SK-N-SH (cell line): Measurements from ENCODE around the gene RALGDS. TPM values are rescaled to one million over a fixed set of nuclear protein-coding genes. Genes with fewer than 3 reads are reported as not detected.
A peak's percentile ranks its signal among the peaks of the same experiment; 100 is the strongest.

Experiments used
- CTCF ChIA-PET: fragments of 300-600, 350-600 bp; formaldehyde crosslinking; extraction: SDS; loops from one replicate; lab custom pipeline; 2021; lab: Yijun Ruan, JAX
- POLR2A ChIA-PET: fragments of 350-600 bp; sonication (Branson Sonifier 250); formaldehyde crosslinking; extraction: SDS; loops from one replicate; lab custom pipeline; 2020; ENCODE audit warnings: antibody characterized with exemption, inconsistent platforms; lab: Yijun Ruan, JAX
- DNase-seq: peaks from one replicate; pipeline ENCODE4 v3.0.0; 2012
- H2AFZ ChIP-seq: fragments of 200-600 bp; sonication (generic); 2 replicates; pipeline ENCODE4 v1.8.1; 2016; ENCODE audit warnings: antibody characterized with exemption, mild to moderate bottlenecking, low read depth
- H3F3A ChIP-seq: fragments of 200-600 bp; sonication (generic); replicated peaks from 2 replicates; pipeline ENCODE3; 2016; ENCODE audit warnings: antibody characterized with exemption, mild to moderate bottlenecking; ENCODE audit not compliant: insufficient read depth
- H3K27ac ChIP-seq, 2 experiments: fragments of 200-500 bp in 1 of 2; fragments of 200-600 bp in 1 of 2; sonication (Bioruptor generic) in 1 of 2; sonication (generic), shearing (Covaris generic) in 1 of 2; 2 replicates each; pipeline versions ENCODE4 v1.5.1 to v1.6.1; 2014 to 2016; ENCODE audit warnings: low read depth in 2 of 2, inconsistent platforms in 1 of 2, low read length in 1 of 2, mild to moderate bottlenecking in 1 of 2, mixed read lengths in 1 of 2
- H3K27me3 ChIP-seq: fragments of 200-600 bp; sonication (generic), shearing (Covaris generic); 2 replicates; pipeline ENCODE4 v1.6.1; 2016; ENCODE audit warnings: mixed run types; ENCODE audit not compliant: insufficient read depth
- H3K36me3 ChIP-seq, 2 experiments: fragments of 200-500 bp in 1 of 2; fragments of 200-600 bp in 1 of 2; sonication (Bioruptor generic) in 1 of 2; sonication (generic) in 1 of 2; replicated peaks in 1 of 2; 2 replicates each; pipeline versions ENCODE3 to v1.5.1; 2014 to 2016; ENCODE audit warnings: low read length in 1 of 2, mild to moderate bottlenecking in 1 of 2; ENCODE audit not compliant: insufficient read depth in 2 of 2, control insufficient read depth in 1 of 2
- H3K4me1 ChIP-seq, 2 experiments: fragments of 200-500 bp in 1 of 2; fragments of 200-600 bp in 1 of 2; sonication (Bioruptor generic) in 1 of 2; sonication (generic), shearing (Covaris generic) in 1 of 2; 2 replicates each; pipeline versions ENCODE4 v1.5.1 to v1.6.1; 2014 to 2016; ENCODE audit warnings: low read depth in 1 of 2, low read length in 1 of 2, mixed run types in 1 of 2; ENCODE audit not compliant: insufficient read depth in 2 of 2, control insufficient read depth in 1 of 2
- H3K4me2 ChIP-seq: fragments of 200-600 bp; sonication (generic), shearing (Covaris generic); 2 replicates; pipeline ENCODE4 v1.6.1; 2017; ENCODE audit warnings: mixed run types
- H3K4me3 ChIP-seq, 2 experiments: fragments of 200-500 bp in 1 of 2; fragments of 200-600 bp in 1 of 2; sonication (Bioruptor generic) in 1 of 2; sonication (generic), shearing (Covaris generic) in 1 of 2; 2 replicates each; pipeline versions ENCODE4 v1.5.1 to v1.8.1; 2014 to 2016; ENCODE audit warnings: low read depth in 2 of 2, inconsistent platforms in 1 of 2, low read length in 1 of 2, mild to moderate bottlenecking in 1 of 2, mixed read lengths in 1 of 2, moderate library complexity in 1 of 2
- H3K79me2 ChIP-seq: fragments of 200-600 bp; sonication (generic); 2 replicates; pipeline ENCODE4 v1.8.1; 2017; ENCODE audit warnings: mild to moderate bottlenecking; ENCODE audit not compliant: insufficient read depth
- H3K9ac ChIP-seq: fragments of 200-600 bp; sonication (generic); 2 replicates; pipeline ENCODE4 v1.6.1; 2017; ENCODE audit warnings: mixed run types
- H3K9me2 ChIP-seq: fragments of 200-600 bp; sonication (generic); 2 replicates; pipeline ENCODE4 v1.6.1; 2017; ENCODE audit warnings: mixed run types
- H3K9me3 ChIP-seq: fragments of 200-600 bp; sonication (generic); 2 replicates; pipeline ENCODE4 v1.6.1; 2017; ENCODE audit warnings: mixed run types, mild to moderate bottlenecking, moderate library complexity
- H4K20me1 ChIP-seq: fragments of 200-600 bp; sonication (generic); 2 replicates; pipeline ENCODE4 v1.6.1; 2017; ENCODE audit warnings: mild to moderate bottlenecking, mixed run types; ENCODE audit not compliant: insufficient read depth
- ELF1 ChIP-seq: IDR thresholded peaks from 2 replicates; pipeline ENCODE4 v1.4.0; 2012
- EZH2phosphoT487 ChIP-seq: fragments of 200-600 bp; sonication (generic); IDR thresholded peaks from 2 replicates; pipeline ENCODE4 v1.6.1; 2017; ENCODE audit warnings: low read depth, mixed run types, mild to moderate bottlenecking, antibody characterized with exemption, moderate library complexity, borderline replicate concordance
- MXI1 ChIP-seq: IDR thresholded peaks from 2 replicates; pipeline ENCODE4 v1.6.1; 2012; ENCODE audit warnings: mild to moderate bottlenecking, low read depth, low read length, improper control_type of control experiment
- NFIC ChIP-seq: IDR thresholded peaks from 2 replicates; pipeline ENCODE4 v1.4.0; 2012; ENCODE audit warnings: borderline replicate concordance
- NRF1 ChIP-seq: IDR thresholded peaks from 2 replicates; pipeline ENCODE4 v1.6.1; 2012; ENCODE audit warnings: low read depth, mild to moderate bottlenecking, low read length
- RAD21 ChIP-seq: IDR thresholded peaks from 2 replicates; pipeline ENCODE4 v1.6.1; 2012; ENCODE audit warnings: mild to moderate bottlenecking, low read length
- SMC3 ChIP-seq: IDR thresholded peaks from 2 replicates; pipeline ENCODE4 v1.6.1; 2012; ENCODE audit warnings: low read depth, low read length, improper control_type of control experiment
- YY1 ChIP-seq: IDR thresholded peaks from 2 replicates; pipeline ENCODE4 v1.4.0; 2012; ENCODE audit warnings: low read depth, mild to moderate bottlenecking
- WGBS: methylation state at CpG from one replicate; pipeline ENCODE4 v1.1.6; 2017; ENCODE audit warnings: low lambda C conversion rate; 5-methylcytosine and 5-hydroxymethylcytosine counted together
- polyA plus RNA-seq, 3 experiments: library from polyadenylated mRNA; depleted of rRNA; stranded (reverse); fragments of >200 nt; gene quantifications; 2 replicates each; pipeline ENCODE4 v1.2.3, GENCODE V29; 2012
- small RNA-seq, 7 experiments: library from RNA; depleted of rRNA; stranded (forward); fragments of <200 nt; gene quantifications; one replicate each; pipeline ENCODE3, GENCODE V24; 2012
- TF ChIP-seq, protein P1 (sequence below): IDR thresholded peaks from 2 replicates; pipeline ENCODE4 v1.4.0; 2012; ENCODE audit warnings: low read depth
- TF ChIP-seq, protein P2 (sequence below): fragments of 200-600 bp; sonication (generic); IDR thresholded peaks from 2 replicates; pipeline ENCODE4 v1.6.1; 2017; ENCODE audit warnings: antibody characterized with exemption, mild to moderate bottlenecking, moderate library complexity
- TF ChIP-seq, protein P3 (sequence below): IDR thresholded peaks from 2 replicates; pipeline ENCODE4 v1.6.1; 2012; ENCODE audit warnings: mild to moderate bottlenecking, low read depth, low read length, moderate library complexity

Gene RALGDS
- polyA plus RNA-seq, 1 of the 3 experiments (the other 2 are of a cell fraction) = 64.7 TPM

DNA sequence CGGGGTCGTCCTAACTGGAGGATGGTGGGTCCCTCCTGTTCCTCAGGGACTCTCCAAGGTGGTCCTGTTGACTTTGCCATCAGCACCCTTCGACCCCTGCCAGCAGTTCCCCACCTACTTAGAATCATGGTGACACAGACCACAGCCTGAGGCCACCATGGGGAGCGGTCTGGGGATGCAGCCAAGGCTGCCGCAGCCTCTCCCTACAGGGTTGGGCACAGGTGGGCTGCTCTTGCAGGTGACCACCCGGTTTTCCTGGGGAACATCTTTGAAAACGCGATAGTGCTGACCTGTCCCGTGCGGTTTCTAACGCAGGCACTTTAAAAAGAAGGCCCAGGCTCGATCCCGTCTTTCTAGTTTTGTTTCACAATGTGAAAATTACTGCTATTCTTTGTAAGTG, 72.0 kb downstream of the RALGDS start:
- no peaks in the 10 kb centered on the region for H3K27me3 ChIP-seq
- H3K4me2 ChIP-seq = no peak overlapping the region
- no peak overlapping the region for H3K9ac ChIP-seq
- H4K20me1 ChIP-seq = no peaks in the 10 kb centered on the region
- no peak overlapping the region for H3K27ac ChIP-seq
- H2AFZ ChIP-seq = no peak overlapping the region
- H3K36me3 ChIP-seq = peaks cover 13 to 56% of the 10 kb centered on the region in 2 experiments
- no peaks in the 10 kb centered on the region for H3F3A ChIP-seq
- H3K9me3 ChIP-seq = no peaks in the 10 kb centered on the region
- TF ChIP-seq, protein P1, sequence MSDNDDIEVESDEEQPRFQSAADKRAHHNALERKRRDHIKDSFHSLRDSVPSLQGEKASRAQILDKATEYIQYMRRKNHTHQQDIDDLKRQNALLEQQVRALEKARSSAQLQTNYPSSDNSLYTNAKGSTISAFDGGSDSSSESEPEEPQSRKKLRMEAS = no peak
- TF ChIP-seq MXI1 = no peak
- TF ChIP-seq NRF1 = no peak
- TF ChIP-seq NFIC = no peak
- TF ChIP-seq ELF1 = no peak
- no peak for TF ChIP-seq YY1
- no peaks in the 10 kb centered on the region for H3K9me2 ChIP-seq
- 96% methylated on average over 13 of the region's 13 CpGs for WGBS
- H3K4me3 ChIP-seq = no peak overlapping the region
- no peaks in the 10 kb centered on the region for H3K79me2 ChIP-seq
- ChIA-PET POLR2A (interaction anchor here (1.1 kb wide), 1 partner anchor 65 kb away, joined by 3 read pairs; no protein-coding TSS in a partner anchor), CTCF (interaction anchor here (0.6 to 2.3 kb wide), 7 partner anchors 10 to 100 kb away, joined by 3 to 12 read pairs (median 3); no protein-coding TSS in a partner anchor)
- no peak for DNase-seq
- peaks cover 0 to under 1% of the 10 kb centered on the region in 2 experiments; a peak in 1 of 4 replicates for H3K4me1 ChIP-seq

DNA sequence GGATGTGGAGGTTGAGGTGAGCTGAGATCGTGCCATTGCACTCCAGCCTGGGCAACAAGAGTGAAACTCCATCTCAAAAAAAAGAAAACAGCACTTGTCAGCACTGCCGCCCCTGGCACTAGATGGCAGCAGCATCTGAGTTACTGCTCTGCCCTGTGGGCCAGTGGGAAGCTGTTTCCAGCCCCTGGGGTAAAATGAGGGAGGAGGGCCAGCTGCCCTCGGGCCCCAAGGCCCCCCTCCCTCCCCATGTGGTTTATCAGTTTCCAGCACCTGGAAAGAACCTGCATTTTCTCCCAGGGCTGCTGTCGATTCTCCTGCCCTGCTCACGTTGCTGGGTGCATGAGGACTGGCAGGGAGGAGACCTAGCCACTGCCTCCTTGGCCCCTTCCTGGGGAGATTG, 72.4 kb downstream of the RALGDS start:
- DNase-seq = peak; percentile 58
- H3K4me3 ChIP-seq = no peak overlapping the region
- H3K27me3 ChIP-seq = no peaks in the 10 kb centered on the region
- H3K27ac ChIP-seq = no peak overlapping the region
- peak; percentile 43 for TF ChIP-seq RAD21
- no peak for TF ChIP-seq EZH2phosphoT487
- TF ChIP-seq, protein P2, sequence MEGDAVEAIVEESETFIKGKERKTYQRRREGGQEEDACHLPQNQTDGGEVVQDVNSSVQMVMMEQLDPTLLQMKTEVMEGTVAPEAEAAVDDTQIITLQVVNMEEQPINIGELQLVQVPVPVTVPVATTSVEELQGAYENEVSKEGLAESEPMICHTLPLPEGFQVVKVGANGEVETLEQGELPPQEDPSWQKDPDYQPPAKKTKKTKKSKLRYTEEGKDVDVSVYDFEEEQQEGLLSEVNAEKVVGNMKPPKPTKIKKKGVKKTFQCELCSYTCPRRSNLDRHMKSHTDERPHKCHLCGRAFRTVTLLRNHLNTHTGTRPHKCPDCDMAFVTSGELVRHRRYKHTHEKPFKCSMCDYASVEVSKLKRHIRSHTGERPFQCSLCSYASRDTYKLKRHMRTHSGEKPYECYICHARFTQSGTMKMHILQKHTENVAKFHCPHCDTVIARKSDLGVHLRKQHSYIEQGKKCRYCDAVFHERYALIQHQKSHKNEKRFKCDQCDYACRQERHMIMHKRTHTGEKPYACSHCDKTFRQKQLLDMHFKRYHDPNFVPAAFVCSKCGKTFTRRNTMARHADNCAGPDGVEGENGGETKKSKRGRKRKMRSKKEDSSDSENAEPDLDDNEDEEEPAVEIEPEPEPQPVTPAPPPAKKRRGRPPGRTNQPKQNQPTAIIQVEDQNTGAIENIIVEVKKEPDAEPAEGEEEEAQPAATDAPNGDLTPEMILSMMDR = peak; percentile 35; the same call in 1 of the 2 replicates
- peak; percentile 24; the same call in 1 of the 2 replicates for TF ChIP-seq SMC3
- no peak for TF ChIP-seq MXI1
- TF ChIP-seq, protein P3, sequence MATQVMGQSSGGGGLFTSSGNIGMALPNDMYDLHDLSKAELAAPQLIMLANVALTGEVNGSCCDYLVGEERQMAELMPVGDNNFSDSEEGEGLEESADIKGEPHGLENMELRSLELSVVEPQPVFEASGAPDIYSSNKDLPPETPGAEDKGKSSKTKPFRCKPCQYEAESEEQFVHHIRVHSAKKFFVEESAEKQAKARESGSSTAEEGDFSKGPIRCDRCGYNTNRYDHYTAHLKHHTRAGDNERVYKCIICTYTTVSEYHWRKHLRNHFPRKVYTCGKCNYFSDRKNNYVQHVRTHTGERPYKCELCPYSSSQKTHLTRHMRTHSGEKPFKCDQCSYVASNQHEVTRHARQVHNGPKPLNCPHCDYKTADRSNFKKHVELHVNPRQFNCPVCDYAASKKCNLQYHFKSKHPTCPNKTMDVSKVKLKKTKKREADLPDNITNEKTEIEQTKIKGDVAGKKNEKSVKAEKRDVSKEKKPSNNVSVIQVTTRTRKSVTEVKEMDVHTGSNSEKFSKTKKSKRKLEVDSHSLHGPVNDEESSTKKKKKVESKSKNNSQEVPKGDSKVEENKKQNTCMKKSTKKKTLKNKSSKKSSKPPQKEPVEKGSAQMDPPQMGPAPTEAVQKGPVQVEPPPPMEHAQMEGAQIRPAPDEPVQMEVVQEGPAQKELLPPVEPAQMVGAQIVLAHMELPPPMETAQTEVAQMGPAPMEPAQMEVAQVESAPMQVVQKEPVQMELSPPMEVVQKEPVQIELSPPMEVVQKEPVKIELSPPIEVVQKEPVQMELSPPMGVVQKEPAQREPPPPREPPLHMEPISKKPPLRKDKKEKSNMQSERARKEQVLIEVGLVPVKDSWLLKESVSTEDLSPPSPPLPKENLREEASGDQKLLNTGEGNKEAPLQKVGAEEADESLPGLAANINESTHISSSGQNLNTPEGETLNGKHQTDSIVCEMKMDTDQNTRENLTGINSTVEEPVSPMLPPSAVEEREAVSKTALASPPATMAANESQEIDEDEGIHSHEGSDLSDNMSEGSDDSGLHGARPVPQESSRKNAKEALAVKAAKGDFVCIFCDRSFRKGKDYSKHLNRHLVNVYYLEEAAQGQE = no peak
- 63% methylated on average over 2 of the region's 5 CpGs for WGBS
- no peak overlapping the region for H3K4me2 ChIP-seq
- H3K79me2 ChIP-seq = no peaks in the 10 kb centered on the region
- no peaks in the 10 kb centered on the region for H3K9me3 ChIP-seq
- no peaks in the 10 kb centered on the region for H3F3A ChIP-seq
- H2AFZ ChIP-seq = no peak overlapping the region
- no peaks in the 10 kb centered on the region for H4K20me1 ChIP-seq
- CTCF ChIA-PET = interaction anchor here (0.6 to 2.3 kb wide), 6 partner anchors 15 to 100 kb away, joined by 3 to 12 read pairs (median 3); no protein-coding TSS in a partner anchor
- no peaks in the 10 kb centered on the region for H3K4me1 ChIP-seq
- peaks cover 13 to 56% of the 10 kb centered on the region in 2 experiments for H3K36me3 ChIP-seq
- no peaks in the 10 kb centered on the region for H3K9me2 ChIP-seq
- H3K9ac ChIP-seq = no peak overlapping the region
- POLR2A ChIA-PET = interaction anchor here (1.1 kb wide), 1 partner anchor 65 kb away, joined by 3 read pairs; no protein-coding TSS in a partner anchor

Small RNA genes lying within 50 kb of the gene (small RNA-seq; reads per million reads assigned to genes)
- 0.17 to 10.3 (median 2.8) reads per million in 7 experiments for gene MIR6877

Other genes with a start within 250 kb of the RALGDS start
- 0.77 and 0.84 TPM in 2 replicates for gene AK8, start 243.0 kb downstream of the RALGDS start, polyA plus RNA-seq (2012; rRNA removed)
- gene SPACA9, start 242.3 kb downstream of the RALGDS start, polyA plus RNA-seq (2012; rRNA removed) = 6.7 and 9.8 TPM in 2 replicates
- 18.3 and 27.6 TPM in 2 replicates for gene TSC1, start 176.6 kb downstream of the RALGDS start, polyA plus RNA-seq (2012; rRNA removed)
- gene GFI1B, start 142.5 kb downstream of the RALGDS start, polyA plus RNA-seq (2012; rRNA removed) = 0.03 TPM in 1 of 2 replicates, not detected in the other
- gene GTF3C5, start 90.2 kb downstream of the RALGDS start, polyA plus RNA-seq (2012; rRNA removed) = 57.3 and 59.1 TPM in 2 replicates
- gene CEL, start 59.3 kb downstream of the RALGDS start, polyA plus RNA-seq (2012; rRNA removed) = 0.75 and 0.87 TPM in 2 replicates
- gene GBGT1, start 42.7 kb upstream of the RALGDS start, polyA plus RNA-seq (2012; rRNA removed) = 0.45 and 0.51 TPM in 2 replicates
- gene OBP2B, start 88.0 kb upstream of the RALGDS start, polyA plus RNA-seq (2012; rRNA removed) = not detected in 2 replicates
- not detected in 2 replicates for gene ABO, start 154.0 kb upstream of the RALGDS start, polyA plus RNA-seq (2012; rRNA removed)
- 42.1 and 44.5 TPM in 2 replicates for gene SURF6, start 214.9 kb upstream of the RALGDS start, polyA plus RNA-seq (2012; rRNA removed)
- 23.0 and 27.9 TPM in 2 replicates for gene MED22, start 226.9 kb upstream of the RALGDS start, polyA plus RNA-seq (2012; rRNA removed)
- gene RPL7A, start 227.0 kb upstream of the RALGDS start, polyA plus RNA-seq (2012; rRNA removed) = 3,936 and 4,121 TPM in 2 replicates
- gene SURF1, start 235.2 kb upstream of the RALGDS start, polyA plus RNA-seq (2012; rRNA removed) = 97.9 and 103 TPM in 2 replicates
- 35.7 and 46.8 TPM in 2 replicates for gene SURF2, start 235.3 kb upstream of the RALGDS start, polyA plus RNA-seq (2012; rRNA removed)